NCI-H128 (cell line): Measurements from ENCODE around the gene LRRC74B.
"Not testable (repeated sequence)": the region's sequence is repeated elsewhere in the genome, so short reads cannot be mapped to it uniquely, and the experiment has no call there.

Experiments used
- DNase-seq: peaks from one replicate; lab custom pipeline; 2025; ENCODE audit not compliant: unreplicated experiment; lab: John Stamatoyannopoulos, UW

LRRC74B gene

GRCh38 chr22:21054046-21054713 lies 8.4 kb downstream of the LRRC74B start:
- no peak for DNase-seq

DNA sequence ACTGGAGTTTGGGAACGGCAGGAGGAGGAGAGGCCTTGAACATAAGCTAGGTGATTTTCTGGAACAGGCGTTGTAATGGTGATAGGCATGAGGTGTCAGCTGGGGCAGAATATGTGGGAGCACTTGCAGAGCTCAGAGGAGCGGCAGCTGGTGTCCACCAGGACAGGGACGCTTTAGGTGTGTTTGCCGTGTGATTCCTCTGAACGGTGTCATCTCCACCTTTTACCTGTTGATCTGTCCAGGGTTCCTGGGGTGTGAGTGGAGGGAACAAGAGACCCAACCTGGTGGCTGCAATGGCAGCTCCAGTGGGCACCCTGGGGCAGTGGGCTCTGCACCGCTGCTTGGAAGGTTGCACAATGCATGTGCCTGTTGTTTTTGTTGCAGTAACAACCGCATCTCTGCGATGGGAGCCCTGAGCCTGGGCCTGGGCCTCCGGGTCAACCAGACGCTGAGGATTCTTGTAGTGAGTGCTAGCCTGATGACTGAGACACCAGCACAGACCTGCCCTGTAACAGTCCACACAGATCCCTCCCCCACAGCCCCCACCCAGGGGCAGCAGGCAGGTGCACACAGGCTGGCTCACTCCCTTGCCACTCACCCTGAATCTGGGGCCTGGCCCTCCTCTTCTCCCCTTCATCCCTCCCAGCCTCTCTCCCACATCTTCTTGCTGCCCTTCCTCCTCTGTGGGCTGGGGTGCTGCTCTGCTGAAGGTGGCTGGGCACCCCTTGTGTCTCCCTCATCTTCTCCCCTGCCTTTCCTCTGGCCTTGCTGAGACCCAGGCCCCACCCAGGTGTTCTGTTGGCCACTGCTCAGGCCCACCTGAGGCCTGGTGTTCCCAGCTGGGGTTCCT lies 9.2 kb downstream of the LRRC74B start:
- no peak for DNase-seq

- no peak for DNase-seq
These were observed 9.8 kb downstream of the LRRC74B start for GRCh38 chr22:21055564-21055834.

DNA sequence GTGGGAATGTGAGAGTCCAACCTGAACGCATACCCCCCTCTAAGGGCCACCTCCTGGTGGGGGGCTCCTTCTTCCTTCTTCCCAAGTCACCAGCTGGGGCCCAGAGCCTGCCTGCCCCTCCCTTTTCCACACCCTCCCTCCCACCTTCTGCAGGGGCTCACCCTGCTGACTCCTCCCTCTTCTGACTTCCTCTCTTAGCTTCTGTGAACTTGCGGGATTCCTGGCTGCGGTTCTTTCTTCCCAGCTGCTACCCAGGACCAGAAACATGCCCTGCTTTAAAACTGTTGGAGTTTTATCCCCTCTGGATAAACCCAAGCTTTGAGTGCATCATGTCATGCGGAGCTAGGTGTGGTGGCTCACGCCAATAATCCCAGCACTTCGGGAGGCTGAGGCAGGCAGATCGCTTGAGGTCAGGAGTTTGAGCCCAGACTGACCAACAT lies 10.2 kb downstream of the LRRC74B start:
- no peak for DNase-seq

DNA sequence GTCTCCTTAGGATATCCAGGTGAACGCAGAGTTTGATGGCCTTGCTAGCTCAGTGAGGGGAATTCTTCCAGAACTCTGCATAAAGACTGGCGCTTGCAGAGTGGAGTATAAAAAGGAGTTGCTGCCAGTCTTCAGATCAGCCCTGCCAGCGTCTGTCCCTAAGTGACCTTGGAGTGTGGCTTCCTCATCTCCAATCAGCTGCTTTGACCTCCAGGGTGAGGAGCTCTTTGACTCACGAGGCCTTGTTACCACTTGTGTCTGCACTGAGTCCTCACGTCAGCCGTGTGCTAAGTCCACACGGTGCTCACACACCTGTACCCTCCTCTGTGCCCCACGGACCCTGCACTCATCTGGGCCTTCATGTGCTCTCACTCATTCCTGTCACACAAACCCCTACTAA lies 14.6 kb downstream of the LRRC74B start:
- DNase-seq = not testable (repeated sequence)

DNA sequence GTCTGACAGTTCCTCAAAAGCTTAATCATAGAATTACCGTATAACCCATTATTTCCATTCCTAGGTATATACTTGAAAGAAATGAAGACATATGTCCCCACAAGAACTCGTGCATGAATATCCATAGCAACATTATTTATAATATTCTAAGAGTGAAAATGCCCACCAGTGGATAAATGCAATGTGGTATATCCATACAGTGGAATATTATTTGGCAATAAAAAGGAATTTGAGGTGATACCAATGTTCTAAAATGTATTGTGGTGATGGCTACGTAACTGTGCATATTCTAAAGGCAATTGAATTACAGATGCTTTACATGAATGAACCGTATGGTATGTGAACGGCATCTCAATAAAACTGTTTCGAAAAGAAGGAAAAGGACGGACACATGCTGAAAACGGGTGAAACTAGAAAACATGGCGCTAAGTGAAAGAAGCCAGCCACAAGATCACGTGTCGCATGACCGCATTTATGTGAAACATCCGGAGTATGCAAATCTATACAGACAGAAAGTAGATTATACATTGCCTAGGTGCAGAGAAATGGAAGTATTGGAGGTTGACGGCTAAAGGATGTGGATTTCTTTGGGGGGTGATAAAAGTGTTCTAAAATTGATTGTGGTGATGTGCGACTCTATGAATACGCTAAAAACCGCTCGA lies 16.0 kb downstream of the LRRC74B start:
- DNase-seq = not testable (repeated sequence)

DNA sequence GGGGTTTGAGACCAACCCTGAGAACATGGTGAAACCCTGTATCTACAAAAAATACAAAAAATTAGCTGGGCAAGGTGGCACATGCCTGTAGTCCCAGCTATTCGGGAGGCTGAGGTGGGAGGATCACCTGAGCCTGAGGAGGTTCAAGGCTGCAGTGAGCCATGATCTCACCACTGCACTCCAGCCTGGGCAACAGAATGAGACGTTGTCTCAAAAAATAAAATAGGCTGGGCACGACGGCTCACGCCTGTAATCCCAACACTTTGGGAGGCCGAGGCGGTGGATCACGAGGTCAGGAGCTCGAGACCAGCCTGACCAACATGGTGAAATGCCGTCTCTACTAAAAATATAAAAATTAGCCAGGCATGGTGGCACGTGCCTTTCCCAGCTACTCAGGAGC lies 18.7 kb downstream of the LRRC74B start:
- DNase-seq = not testable (repeated sequence)

DNA sequence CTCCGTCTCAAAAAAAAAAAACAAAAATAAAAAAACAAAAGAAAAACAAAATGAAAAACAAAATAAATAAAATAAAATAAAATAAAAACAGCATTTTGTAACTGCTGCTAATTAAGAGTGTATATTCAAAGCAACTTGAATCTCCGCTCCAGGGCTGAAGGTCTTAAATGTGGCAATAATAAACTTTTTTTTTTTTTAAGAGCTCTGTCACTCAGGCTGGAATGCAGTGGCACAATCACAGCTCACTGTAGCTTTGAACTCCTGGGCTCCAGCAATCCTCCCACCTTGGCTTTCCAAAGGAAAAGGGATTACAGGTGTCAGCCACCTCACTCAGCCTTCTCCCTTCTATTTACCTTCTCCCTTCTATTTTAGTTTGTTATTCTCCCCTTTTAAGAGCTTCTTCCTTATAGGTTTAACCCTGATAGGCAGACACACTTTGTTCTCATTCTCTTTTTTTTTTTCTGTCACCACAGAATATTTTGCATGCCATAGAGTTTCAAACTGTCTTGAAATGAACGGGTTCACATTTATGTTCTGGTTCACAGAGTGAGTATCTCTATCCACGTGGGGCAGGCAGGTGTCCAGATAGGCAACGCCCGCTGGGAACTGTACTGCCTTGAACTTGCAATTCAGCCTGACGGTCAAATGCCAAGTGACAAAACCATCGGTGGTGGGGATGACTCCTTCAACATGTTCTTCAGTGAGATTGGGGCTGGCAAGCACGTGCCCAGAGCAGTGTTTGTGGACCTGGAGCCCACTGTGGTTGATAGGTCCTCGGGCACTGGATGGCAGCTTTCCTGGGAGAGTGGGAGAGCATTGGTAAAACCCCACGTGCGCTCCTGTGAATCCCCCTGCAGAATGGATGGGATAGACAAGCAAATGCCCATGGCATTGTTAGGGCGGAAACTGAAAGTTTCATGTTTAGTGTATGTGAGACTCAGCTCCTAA lies 19.4 kb downstream of the LRRC74B start:
- DNase-seq = no peak

DNA sequence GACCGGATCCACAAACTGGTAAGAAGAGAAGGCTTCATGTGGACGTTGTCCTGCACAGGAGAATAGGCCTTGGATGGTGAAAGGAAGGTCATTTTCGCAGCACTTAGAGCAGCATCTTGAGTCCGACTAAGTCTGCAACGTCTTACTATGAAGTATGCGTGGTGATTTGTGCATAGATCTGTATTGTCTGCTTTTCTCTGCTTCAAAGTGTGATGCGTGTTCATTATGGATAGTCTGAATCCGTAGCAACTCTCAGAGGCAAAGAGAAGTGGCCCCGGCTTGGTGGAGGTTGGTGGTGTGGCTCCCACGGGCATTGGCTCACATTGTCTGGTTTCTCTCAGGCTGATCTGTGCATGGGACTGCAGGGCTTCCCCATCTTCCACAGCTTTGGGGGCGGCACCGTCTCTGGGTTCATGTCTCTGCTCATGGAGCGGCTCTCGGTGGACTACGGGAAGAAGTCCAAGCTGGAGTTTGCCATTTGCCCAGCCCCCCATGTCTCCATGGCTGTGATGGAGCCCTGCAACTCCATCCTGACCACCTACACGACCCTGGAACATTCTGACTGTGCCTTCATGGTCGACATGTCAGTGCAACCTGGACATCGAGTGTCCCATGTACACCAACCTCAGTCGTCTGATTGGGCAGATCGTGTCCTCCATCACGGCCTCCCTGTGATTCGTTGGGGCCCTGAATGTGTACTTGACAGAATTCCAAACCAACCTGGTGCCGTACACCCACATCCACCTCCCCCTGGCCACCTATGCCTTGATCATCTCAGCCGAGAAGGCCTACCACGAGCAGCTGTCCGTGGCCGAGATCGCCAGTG lies 21.5 kb downstream of the LRRC74B start:
- no peak for DNase-seq

DNA sequence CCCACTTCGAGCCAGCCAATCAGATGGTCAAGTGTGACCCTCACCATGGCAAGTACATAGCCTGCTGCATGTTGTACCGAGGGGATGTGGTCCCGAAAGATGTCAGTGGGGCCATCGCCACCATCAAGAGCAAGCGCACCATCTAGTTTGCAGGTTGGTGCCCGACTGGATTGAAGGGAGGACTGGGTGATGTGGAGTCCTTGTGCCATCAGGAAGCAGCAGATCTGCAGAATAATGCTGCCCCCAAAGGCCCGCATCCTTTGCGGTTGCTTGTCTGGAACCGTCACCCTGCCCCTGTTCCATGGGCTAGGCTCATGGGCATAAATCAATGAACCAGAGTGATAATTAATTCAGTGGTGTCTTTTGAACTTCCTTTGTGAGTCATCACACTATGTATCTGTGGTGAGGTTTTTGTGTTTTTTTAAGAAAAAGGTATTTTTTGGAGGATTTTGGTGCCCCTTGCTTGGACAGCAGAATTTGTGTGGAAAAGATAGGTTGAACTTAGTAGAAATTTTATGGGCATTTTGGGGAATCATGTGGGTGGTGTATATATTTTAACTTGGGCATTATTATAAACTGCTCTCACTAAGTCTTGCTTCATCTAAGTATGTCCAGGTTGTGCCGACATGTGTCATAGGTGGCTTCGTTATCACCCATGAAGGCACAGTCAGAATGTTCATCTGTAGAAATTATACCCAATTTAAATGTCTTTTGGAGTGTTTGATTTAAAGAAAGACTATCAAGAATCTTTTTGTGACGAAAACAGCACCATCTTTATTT lies 22.3 kb downstream of the LRRC74B start:
- no peak for DNase-seq

DNA sequence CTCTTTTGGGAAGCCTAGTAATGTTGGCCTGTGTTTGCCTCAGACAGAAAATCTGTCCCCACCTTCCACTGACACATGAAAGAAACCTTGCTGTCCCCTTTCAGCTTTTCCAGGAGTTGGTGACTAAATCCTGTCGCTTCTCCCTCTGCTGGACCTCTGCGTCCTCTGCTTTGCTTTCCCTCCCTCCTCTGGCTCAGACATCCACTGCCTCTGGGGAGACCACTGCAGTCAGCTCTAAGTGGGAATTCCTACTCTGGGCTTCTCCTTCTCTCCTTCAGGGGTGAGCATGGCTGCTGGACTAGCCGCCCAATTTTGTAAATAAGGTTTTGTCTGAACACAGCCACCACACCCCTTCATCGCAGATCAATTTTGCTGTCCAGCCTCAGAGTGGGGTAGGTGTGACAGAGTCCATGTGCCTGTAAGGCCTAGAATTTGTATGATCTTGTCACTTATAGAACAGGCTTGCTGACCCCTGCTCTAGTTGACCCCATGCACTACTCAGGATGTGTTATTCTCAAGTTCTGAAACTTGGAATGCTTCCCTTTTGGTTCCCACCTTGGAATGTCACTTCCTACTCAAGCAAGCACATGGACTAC lies 23.0 kb downstream of the LRRC74B start:
- DNase-seq = no peak

DNA sequence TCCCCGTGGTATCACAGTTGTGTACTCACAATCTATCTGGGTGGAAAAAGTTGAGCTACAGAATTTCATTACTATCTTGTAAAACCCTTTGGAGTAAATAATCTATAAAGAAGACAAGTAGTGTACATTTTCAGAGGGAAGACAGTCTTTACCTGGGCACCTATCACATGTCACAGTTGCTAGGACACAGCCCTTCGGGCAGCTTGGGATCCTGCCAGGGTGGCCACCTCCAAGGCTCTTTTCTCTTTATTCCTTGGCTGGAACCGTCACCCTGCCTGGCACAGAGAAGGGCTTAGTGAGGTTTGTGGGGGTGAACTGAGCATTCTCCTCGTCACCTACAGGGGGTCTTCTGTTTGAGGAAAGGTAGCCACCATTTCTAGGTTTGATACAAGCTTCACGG lies 23.6 kb downstream of the LRRC74B start:
- no peak for DNase-seq

DNA sequence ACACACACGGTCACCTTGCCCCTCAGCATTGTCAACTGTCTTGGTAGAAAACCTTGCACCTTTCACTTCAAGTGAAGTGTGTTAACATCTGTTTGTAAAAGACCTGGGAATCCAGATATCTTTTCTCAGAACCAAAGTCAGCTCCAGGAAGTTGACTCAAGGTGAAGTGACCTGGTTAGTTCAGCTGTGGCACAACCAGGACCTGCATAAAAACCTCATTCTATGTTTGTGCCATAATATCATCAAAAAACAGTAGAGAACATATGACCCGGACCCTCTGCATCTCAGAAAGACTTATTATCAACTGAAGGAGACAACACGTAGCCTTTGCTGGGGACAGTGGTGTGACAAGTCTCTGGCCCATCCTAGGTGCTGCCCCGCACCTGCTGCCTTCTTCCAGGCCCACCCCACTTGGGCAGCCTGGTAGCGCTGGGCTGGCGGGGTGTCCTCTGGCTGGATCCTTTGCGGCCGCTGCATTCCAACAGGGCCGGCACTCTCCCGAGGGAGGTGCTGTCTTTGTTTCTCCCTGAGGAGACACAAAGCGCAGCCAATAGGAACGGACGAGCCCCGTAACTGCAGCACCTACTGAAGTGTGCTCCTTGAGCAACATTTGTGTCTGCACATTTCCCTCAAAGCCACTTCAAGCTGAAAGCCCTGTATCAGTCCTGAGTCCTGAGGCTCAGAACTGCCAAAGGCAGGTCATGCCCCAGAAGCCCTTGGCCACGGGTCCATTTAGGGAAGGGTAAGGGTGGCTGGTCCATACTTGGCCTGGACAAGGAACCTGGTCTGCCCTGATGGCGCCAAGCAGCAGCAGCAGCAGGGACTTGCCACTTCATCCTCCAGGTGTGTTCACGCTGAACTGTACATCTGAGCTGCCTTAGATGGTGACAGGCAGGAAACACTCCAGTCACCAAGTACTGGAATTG lies 25.2 kb downstream of the LRRC74B start:
- DNase-seq = no peak

- DNase-seq = not testable (repeated sequence)
These were observed 26.1 kb downstream of the LRRC74B start for GRCh38 chr22:21071796-21072195.

DNA sequence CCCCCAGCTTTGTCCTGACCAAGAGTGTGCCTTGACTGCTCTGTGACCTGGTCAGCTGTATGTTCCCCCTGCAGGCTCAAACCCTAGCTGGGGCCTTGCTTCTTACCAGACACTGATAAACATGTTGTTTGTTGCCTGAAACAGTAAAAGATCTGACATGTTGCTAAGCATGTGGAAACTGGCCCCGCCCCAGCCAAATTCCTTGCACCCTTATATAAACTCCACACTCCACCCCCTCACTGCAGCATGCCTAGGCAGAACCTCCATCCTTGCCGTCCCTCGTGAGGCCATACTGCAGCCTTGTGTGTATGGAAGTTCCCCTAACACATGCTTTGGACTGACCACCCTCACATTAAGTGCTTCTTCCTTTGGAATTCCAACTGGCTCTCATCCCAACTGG lies 27.3 kb downstream of the LRRC74B start:
- DNase-seq = no peak

DNA sequence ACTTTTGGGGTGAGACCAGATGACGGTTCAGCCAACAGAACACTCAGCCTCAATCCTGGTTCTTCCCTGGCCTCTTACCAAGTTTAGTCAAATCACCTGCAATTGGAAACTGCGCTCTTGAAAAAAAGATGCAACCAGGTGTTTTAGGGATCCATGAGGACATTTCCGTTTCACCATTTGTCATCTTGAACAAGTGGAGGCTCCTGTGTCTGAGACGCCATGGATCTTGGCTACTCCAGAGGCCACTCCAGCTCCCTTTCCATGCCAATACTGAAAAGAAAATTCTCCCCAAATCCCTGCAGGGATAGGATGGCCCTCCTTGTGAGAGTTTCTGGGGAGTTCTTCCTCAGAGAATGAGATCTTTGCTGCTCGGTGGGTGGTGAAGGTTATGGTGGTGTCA lies 27.7 kb downstream of the LRRC74B start:
- no peak for DNase-seq

DNA sequence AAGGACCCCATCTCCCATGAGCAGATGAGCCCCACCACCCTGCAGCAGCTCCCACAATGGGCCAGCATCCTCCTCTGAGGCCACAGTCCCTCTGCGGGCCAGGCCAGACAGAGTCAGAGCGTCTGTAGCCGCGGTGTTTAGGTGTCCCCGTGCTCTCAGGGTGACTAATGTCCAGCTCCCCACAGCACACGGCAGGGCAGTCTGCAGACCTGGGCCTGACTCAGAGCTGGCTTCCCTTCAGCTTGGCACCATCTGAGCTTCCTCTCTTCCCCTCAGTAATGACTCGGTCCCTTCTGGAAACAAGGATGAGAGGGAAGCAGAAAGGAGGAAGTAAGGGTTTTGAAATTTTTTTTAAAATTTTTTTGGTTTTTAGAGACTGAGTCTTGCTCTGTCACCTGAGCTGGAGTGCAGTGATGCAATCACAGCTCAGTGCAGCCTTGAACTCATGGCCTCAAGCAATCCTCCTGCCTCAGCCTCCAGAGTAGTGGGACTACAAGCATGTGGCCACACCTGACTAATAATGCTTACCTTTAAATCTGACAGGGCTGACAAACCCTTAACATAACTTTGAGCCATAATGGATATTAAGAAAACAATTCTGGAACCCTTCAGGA lies 28.5 kb downstream of the LRRC74B start:
- DNase-seq = no peak
